K562 (cell line): ENCODE data around the gene DAB2IP. TPM values are rescaled to one million over a fixed set of nuclear protein-coding genes. Genes with fewer than 3 reads are reported as not detected.

Experiments used
- EP300 ChIP-seq: IDR thresholded peaks from 2 replicates; pipeline ENCODE4 v1.6.1; 2012; ENCODE audit warnings: low read length, improper control_type of control experiment
- GABPB2 ChIP-seq: fragments of 250-450 bp; sonication (Bioruptor Pico); conservative IDR thresholded peaks from 2 replicates; pipeline ENCODE4 v1.5.1; 2021; ENCODE audit warnings: mild to moderate bottlenecking
- HDAC6 ChIP-seq: IDR thresholded peaks from 2 replicates; pipeline ENCODE4 v1.6.1; 2012; ENCODE audit warnings: low read depth, mild to moderate bottlenecking, control low read depth, inconsistent platforms, low read length, moderate library complexity
- NCOA1 ChIP-seq: fragments of 450-650 bp; IDR thresholded peaks from 2 replicates; pipeline ENCODE4 v1.6.1; 2016; ENCODE audit warnings: low read depth
- POLR2G ChIP-seq: fragments of 200-400 bp; formaldehyde crosslinking; IDR thresholded peaks from 2 replicates; pipeline ENCODE4 v1.6.1; 2017; ENCODE audit warnings: low read depth, mild to moderate bottlenecking, antibody characterized with exemption, low read length, moderate library complexity
- SMC3 ChIP-seq: conservative IDR thresholded peaks from 2 replicates; pipeline ENCODE4 v1.6.1; 2011; ENCODE audit warnings: low read depth, low read length, improper control_type of control experiment; ENCODE audit not compliant: insufficient read depth
- SP1 ChIP-seq: sonication (generic); formaldehyde crosslinking; IDR thresholded peaks from 2 replicates; pipeline ENCODE4 v1.8.1; 2022; ENCODE audit warnings: mild to moderate bottlenecking, missing genetic modification reagents
- SREBF2 ChIP-seq: sonication (generic); formaldehyde crosslinking; IDR thresholded peaks from 2 replicates; pipeline ENCODE4 v1.4.0; 2020; ENCODE audit warnings: mild to moderate bottlenecking, missing genetic modification reagents
- TRIM24 ChIP-seq, 2 experiments: fragments of 450-650 bp; IDR thresholded peaks; 2 replicates each; pipeline ENCODE4 v1.6.1; 2016
- XRCC5 ChIP-seq: fragments of 200-400 bp; formaldehyde crosslinking; IDR thresholded peaks from 2 replicates; pipeline ENCODE4 v1.6.1; 2017; ENCODE audit warnings: low read depth, mild to moderate bottlenecking, low read length
- polyA plus RNA-seq, 8 experiments: library from polyadenylated mRNA; depleted of rRNA in 4 of 8; stranded (reverse) in 5 of 8; unstranded in 3 of 8; fragments of >200 nt; fragmentation: Nextera tagmentation in 2 of 8; fragmentation: Illumina TruSeq in 1 of 8; extraction: Ambion mirVana in 2 of 8; extraction: Trizol in 1 of 8; gene quantifications; 2 replicates each; pipeline versions ENCODE4 v1.2.1 to v1.2.3, GENCODE V29; 2011 to 2014; ENCODE audit warnings: inconsistent platforms in 1 of 8, missing spikeins in 1 of 8
- total RNA-seq, 7 experiments: library from RNA; depleted of rRNA in 6 of 7; stranded (reverse); fragments of >200 nt in 6 of 7; fragmentation: Illumina TruSeq in 2 of 7; extraction: Trizol in 2 of 7; gene quantifications; 2 replicates each; pipeline versions ENCODE4 v1.2.1 to v1.2.3, GENCODE V29; 2011 to 2021; ENCODE audit warnings: low replicate concordance in 1 of 7
- TF ChIP-seq, protein P1 (sequence below), 2 experiments: fragments of 450-650 bp; formaldehyde crosslinking in 1 of 2; IDR thresholded peaks; 2 replicates each; pipeline versions ENCODE4 v1.4.0 to v1.6.1; 2014 to 2020; ENCODE audit warnings: mild to moderate bottlenecking in 2 of 2, borderline replicate concordance in 1 of 2, low read depth in 1 of 2
- TF ChIP-seq, protein P2 (sequence below): fragments of 450-650 bp; IDR thresholded peaks from 2 replicates; pipeline ENCODE4 v1.6.1; 2018; ENCODE audit not compliant: partially characterized antibody

Gene DAB2IP
- total and polyA plus RNA-seq, 9 of the 15 experiments (the other 6 are each of a cell fraction or from before 2014, with no cell fraction given), result 0.04 to 0.31 (median 0.08) TPM; not detected in 5

DNA sequence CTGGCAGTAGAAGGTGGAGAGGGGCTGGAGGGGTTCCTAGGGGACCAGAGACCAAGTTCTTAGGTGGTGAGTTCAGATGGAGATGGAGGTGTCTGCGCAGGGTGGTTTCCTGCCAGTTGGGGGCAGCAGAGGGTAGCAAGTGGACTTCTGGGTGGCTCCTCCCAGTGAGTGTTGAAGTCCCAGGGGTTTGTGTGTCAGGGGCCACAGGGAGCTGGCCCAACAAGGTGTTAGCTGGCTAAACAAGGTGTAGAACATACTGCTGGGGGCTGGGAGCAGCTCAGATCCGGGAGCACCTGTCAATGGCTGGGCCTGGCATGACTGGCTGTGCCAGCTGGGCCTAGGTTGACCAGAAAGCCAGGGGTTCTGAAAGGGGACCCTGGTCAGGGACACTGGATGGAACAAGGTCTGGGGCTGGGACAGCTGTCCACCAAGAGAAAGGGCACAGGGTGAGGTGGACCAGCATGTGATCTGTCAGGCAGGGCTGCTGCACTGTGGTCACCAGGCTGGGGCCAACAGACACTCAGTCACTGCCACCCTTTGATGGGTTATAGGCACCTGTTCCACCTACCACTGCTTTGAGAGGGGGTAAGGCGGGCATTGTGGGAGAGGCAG lies 35.6 kb downstream of the DAB2IP start (continued):
- TF ChIP-seq, protein P1, sequence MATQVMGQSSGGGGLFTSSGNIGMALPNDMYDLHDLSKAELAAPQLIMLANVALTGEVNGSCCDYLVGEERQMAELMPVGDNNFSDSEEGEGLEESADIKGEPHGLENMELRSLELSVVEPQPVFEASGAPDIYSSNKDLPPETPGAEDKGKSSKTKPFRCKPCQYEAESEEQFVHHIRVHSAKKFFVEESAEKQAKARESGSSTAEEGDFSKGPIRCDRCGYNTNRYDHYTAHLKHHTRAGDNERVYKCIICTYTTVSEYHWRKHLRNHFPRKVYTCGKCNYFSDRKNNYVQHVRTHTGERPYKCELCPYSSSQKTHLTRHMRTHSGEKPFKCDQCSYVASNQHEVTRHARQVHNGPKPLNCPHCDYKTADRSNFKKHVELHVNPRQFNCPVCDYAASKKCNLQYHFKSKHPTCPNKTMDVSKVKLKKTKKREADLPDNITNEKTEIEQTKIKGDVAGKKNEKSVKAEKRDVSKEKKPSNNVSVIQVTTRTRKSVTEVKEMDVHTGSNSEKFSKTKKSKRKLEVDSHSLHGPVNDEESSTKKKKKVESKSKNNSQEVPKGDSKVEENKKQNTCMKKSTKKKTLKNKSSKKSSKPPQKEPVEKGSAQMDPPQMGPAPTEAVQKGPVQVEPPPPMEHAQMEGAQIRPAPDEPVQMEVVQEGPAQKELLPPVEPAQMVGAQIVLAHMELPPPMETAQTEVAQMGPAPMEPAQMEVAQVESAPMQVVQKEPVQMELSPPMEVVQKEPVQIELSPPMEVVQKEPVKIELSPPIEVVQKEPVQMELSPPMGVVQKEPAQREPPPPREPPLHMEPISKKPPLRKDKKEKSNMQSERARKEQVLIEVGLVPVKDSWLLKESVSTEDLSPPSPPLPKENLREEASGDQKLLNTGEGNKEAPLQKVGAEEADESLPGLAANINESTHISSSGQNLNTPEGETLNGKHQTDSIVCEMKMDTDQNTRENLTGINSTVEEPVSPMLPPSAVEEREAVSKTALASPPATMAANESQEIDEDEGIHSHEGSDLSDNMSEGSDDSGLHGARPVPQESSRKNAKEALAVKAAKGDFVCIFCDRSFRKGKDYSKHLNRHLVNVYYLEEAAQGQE (IDR thresholded peaks at IDR 0.05; ENCODE audit: borderline replicate concordance), result peak; percentile 62; the same call in 1 of the 2 replicates
- TF ChIP-seq, protein P1 (CRISPR knock-in tag; IDR thresholded peaks at IDR 0.05; ENCODE audit: low read depth), result no peak
- TF ChIP-seq SMC3 (peak; percentile 53), GABPB2 (CRISPR knock-in tag) (no peak), EP300 (no peak), TRIM24 (IDR thresholded peaks at IDR 0.05) (no peak), SP1 (CRISPR knock-in tag) (0 out of 2 replicates have a peak, but pooled peaks have one; percentile 21), HDAC6 (no peak), XRCC5 (0 out of 2 replicates have a peak, but pooled peaks have one; percentile 54), SREBF2 (CRISPR knock-in tag) (no peak), NCOA1 (no peak), POLR2G (no peak)
- TF ChIP-seq, protein P2, sequence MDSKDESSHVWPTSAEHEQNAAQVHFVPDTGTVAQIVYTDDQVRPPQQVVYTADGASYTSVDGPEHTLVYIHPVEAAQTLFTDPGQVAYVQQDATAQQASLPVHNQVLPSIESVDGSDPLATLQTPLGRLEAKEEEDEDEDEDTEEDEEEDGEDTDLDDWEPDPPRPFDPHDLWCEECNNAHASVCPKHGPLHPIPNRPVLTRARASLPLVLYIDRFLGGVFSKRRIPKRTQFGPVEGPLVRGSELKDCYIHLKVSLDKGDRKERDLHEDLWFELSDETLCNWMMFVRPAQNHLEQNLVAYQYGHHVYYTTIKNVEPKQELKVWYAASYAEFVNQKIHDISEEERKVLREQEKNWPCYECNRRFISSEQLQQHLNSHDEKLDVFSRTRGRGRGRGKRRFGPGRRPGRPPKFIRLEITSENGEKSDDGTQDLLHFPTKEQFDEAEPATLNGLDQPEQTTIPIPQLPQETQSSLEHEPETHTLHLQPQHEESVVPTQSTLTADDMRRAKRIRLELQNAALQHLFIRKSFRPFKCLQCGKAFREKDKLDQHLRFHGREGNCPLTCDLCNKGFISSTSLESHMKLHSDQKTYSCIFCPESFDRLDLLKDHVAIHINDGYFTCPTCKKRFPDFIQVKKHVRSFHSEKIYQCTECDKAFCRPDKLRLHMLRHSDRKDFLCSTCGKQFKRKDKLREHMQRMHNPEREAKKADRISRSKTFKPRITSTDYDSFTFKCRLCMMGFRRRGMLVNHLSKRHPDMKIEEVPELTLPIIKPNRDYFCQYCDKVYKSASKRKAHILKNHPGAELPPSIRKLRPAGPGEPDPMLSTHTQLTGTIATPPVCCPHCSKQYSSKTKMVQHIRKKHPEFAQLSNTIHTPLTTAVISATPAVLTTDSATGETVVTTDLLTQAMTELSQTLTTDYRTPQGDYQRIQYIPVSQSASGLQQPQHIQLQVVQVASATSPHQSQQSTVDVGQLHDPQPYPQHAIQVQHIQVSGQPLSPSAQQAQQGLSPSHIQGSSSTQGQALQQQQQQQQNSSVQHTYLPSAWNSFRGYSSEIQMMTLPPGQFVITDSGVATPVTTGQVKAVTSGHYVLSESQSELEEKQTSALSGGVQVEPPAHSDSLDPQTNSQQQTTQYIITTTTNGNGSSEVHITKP, result no peak
